RPMI8226 (cell line): ENCODE results near the gene ZNF664.
A peak's percentile ranks its signal among the peaks of the same experiment; 100 is the strongest.

Source experiments
- DNase-seq: peaks from one replicate; pipeline ENCODE4 v3.0.0-alpha.2; 2015

The ZNF664 gene

GRCh38 chr12:123960856-123961255, 12.2 kb upstream of the ZNF664 start:
- DNase-seq = no peak

- no peak for DNase-seq
Measured at GRCh38 chr12:123961585-123962345, 11.2 kb upstream of the ZNF664 start.

- no peak for DNase-seq
Measured at GRCh38 chr12:123962513-123962912, 10.5 kb upstream of the ZNF664 start.

- DNase-seq = no peak
Measured at GRCh38 chr12:123963821-123964220, 9.2 kb upstream of the ZNF664 start.

GRCh38 chr12:123965382-123965781, 7.6 kb upstream of the ZNF664 start:
- DNase-seq = no peak

- DNase-seq = no peak
Measured at GRCh38 chr12:123966596-123966995, 6.4 kb upstream of the ZNF664 start.

- no peak for DNase-seq
Measured at GRCh38 chr12:123967121-123967586, 5.9 kb upstream of the ZNF664 start.

- DNase-seq = no peak
Measured at GRCh38 chr12:123971449-123971769, 1.6 kb upstream of the ZNF664 start.

GRCh38 chr12:123971770-123972456, 1.1 kb upstream of the ZNF664 start:
- peak; percentile 69 for DNase-seq

GRCh38 chr12:123973552-123974341, 732 bp downstream of the ZNF664 start:
- DNase-seq = peak; percentile 27

- no peak for DNase-seq
Measured at GRCh38 chr12:123976227-123976826, 3.3 kb downstream of the ZNF664 start.

GRCh38 chr12:123979566-123979965, 6.6 kb downstream of the ZNF664 start:
- DNase-seq = no peak

GRCh38 chr12:123982269-123982668, 9.3 kb downstream of the ZNF664 start:
- DNase-seq = no peak

- peak; percentile 55 for DNase-seq
Measured at GRCh38 chr12:123983822-123984485, 10.9 kb downstream of the ZNF664 start.

GRCh38 chr12:123984903-123985302, 11.9 kb downstream of the ZNF664 start:
- DNase-seq = no peak

- no peak for DNase-seq
Measured at GRCh38 chr12:123986374-123986965, 13.5 kb downstream of the ZNF664 start.

GRCh38 chr12:123987022-123987421, 14.0 kb downstream of the ZNF664 start:
- DNase-seq = no peak

- DNase-seq = no peak
Measured at GRCh38 chr12:123989168-123989567, 16.2 kb downstream of the ZNF664 start.

- no peak for DNase-seq
Measured at GRCh38 chr12:123989753-123990152, 16.7 kb downstream of the ZNF664 start.

GRCh38 chr12:123990511-123990910, 17.5 kb downstream of the ZNF664 start:
- DNase-seq = no peak

- no peak for DNase-seq
Measured at GRCh38 chr12:123991372-123991951, 18.4 kb downstream of the ZNF664 start.
